Activated gamma-delta T cell (primary cell): ENCODE data around the gene TOP2A.
"Not testable (repeated sequence)": the region's sequence is repeated elsewhere in the genome, so short reads cannot be mapped to it uniquely, and the experiment has no call there.

Experiments used
- DNase-seq: peaks from one replicate; lab custom pipeline; 2025; lab: John Stamatoyannopoulos, UW

Gene TOP2A

GRCh38 chr17:40431231-40431602 lies 13.5 kb upstream of the TOP2A start:
- DNase-seq = no peak

- no peak for DNase-seq
Observed at GRCh38 chr17:40430272-40431230, 12.9 kb upstream of the TOP2A start.

GRCh38 chr17:40427002-40427491 lies 9.4 kb upstream of the TOP2A start:
- DNase-seq = no peak

- no peak for DNase-seq
Observed at GRCh38 chr17:40425741-40426140, 8.0 kb upstream of the TOP2A start.

GRCh38 chr17:40422990-40423633 lies 5.4 kb upstream of the TOP2A start:
- DNase-seq = no peak

GRCh38 chr17:40419559-40420331 lies 2.0 kb upstream of the TOP2A start:
- DNase-seq = no peak

- no peak for DNase-seq
Observed at GRCh38 chr17:40418428-40418706, 671 bp upstream of the TOP2A start.

- no peak for DNase-seq
Observed at GRCh38 chr17:40417258-40417608, 463 bp downstream of the TOP2A start.

- DNase-seq = no peak
Observed at GRCh38 chr17:40416671-40417070, 1.0 kb downstream of the TOP2A start.

- DNase-seq = no peak
Observed at GRCh38 chr17:40415390-40415789, 2.3 kb downstream of the TOP2A start.

GRCh38 chr17:40414312-40414711 lies 3.4 kb downstream of the TOP2A start:
- not testable (repeated sequence) for DNase-seq

GRCh38 chr17:40412880-40413279 lies 4.8 kb downstream of the TOP2A start:
- no peak for DNase-seq

GRCh38 chr17:40411821-40412220 lies 5.9 kb downstream of the TOP2A start:
- DNase-seq = no peak

GRCh38 chr17:40410082-40410481 lies 7.6 kb downstream of the TOP2A start:
- DNase-seq = no peak

GRCh38 chr17:40409540-40409939 lies 8.2 kb downstream of the TOP2A start:
- DNase-seq = not testable (repeated sequence)

GRCh38 chr17:40407460-40407859 lies 10.2 kb downstream of the TOP2A start:
- DNase-seq = no peak

GRCh38 chr17:40404003-40404402 lies 13.7 kb downstream of the TOP2A start:
- no peak for DNase-seq

GRCh38 chr17:40402668-40403067 lies 15.0 kb downstream of the TOP2A start:
- DNase-seq = no peak

- no peak for DNase-seq
Observed at GRCh38 chr17:40399185-40399584, 18.5 kb downstream of the TOP2A start.

GRCh38 chr17:40386555-40386954 lies 31.1 kb downstream of the TOP2A start:
- DNase-seq = not testable (repeated sequence)

- DNase-seq = no peak
Observed at GRCh38 chr17:40382251-40382650, 35.4 kb downstream of the TOP2A start.

GRCh38 chr17:40378966-40379365 lies 38.7 kb downstream of the TOP2A start:
- no peak for DNase-seq

- DNase-seq = no peak
Observed at GRCh38 chr17:40377832-40378231, 39.9 kb downstream of the TOP2A start.
